ENCODE results near the gene BAIAP3.

- TF ChIP-seq CTCF (IDR thresholded peaks at IDR 0.05; ENCODE audit: extremely low read depth in 1 of 2, insufficient read depth in 1 of 2, low read depth in 1 of 2, low read length in 2 of 2) (no peak), EZH2 (IDR thresholded peaks at IDR 0.05; ENCODE audit: borderline replicate concordance, low read depth, low read length, severe bottlenecking) (no peak), POLR2AphosphoS5 (IDR thresholded peaks at IDR 0.05; ENCODE audit: insufficient read depth, low read depth, low read length) (no peak), POLR2A (IDR thresholded peaks at IDR 0.05; ENCODE audit: low read depth, low read length) (no peak), JUN (IDR thresholded peaks at IDR 0.05; ENCODE audit: borderline replicate concordance, insufficient read depth, insufficient read length, low read depth) (no peak), MAX (IDR thresholded peaks at IDR 0.05; ENCODE audit: insufficient read depth, insufficient read length) (no peak), MYC (IDR thresholded peaks at IDR 0.05; ENCODE audit: low read depth, low read length) (no peak), FOS (IDR thresholded peaks at IDR 0.05; ENCODE audit: borderline replicate concordance, insufficient read depth, low read length) (no peak), GATA2 (IDR thresholded peaks at IDR 0.05; ENCODE audit: insufficient read depth, insufficient read length, low read depth, low read length) (no peak)
These were observed 17.2 kb downstream of the BAIAP3 start for GRCh38 chr16:1350691-1351090.
